Measurements from ENCODE around the gene SDF2L1.

Gene SDF2L1

DNA sequence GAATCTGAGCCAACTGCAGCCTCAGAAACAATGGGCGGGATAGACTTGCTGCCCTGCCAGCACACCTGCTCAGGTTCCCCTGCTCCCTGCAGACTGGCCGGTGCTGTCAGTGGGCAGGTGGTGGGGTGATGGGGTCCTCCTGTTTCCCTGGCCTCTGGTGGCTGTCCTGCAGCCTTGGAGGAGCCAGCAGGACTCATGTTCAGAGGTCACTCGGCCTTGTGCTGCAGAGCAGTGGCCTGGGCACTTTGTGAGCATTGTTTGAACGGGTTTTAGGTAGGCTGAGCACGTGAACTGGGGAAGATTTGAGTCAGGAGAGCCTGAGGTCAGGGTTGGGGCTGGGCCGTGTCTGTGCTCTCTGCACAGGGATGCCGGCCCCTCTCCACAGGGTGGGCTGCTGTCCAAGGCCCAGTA is 41.3 kb downstream of the SDF2L1 start:
- no peak overlapping the region for H3K27ac ChIP-seq
- TF ChIP-seq, protein P1, sequence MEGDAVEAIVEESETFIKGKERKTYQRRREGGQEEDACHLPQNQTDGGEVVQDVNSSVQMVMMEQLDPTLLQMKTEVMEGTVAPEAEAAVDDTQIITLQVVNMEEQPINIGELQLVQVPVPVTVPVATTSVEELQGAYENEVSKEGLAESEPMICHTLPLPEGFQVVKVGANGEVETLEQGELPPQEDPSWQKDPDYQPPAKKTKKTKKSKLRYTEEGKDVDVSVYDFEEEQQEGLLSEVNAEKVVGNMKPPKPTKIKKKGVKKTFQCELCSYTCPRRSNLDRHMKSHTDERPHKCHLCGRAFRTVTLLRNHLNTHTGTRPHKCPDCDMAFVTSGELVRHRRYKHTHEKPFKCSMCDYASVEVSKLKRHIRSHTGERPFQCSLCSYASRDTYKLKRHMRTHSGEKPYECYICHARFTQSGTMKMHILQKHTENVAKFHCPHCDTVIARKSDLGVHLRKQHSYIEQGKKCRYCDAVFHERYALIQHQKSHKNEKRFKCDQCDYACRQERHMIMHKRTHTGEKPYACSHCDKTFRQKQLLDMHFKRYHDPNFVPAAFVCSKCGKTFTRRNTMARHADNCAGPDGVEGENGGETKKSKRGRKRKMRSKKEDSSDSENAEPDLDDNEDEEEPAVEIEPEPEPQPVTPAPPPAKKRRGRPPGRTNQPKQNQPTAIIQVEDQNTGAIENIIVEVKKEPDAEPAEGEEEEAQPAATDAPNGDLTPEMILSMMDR (conservative IDR thresholded peaks at IDR 0.05), result no peak

DNA sequence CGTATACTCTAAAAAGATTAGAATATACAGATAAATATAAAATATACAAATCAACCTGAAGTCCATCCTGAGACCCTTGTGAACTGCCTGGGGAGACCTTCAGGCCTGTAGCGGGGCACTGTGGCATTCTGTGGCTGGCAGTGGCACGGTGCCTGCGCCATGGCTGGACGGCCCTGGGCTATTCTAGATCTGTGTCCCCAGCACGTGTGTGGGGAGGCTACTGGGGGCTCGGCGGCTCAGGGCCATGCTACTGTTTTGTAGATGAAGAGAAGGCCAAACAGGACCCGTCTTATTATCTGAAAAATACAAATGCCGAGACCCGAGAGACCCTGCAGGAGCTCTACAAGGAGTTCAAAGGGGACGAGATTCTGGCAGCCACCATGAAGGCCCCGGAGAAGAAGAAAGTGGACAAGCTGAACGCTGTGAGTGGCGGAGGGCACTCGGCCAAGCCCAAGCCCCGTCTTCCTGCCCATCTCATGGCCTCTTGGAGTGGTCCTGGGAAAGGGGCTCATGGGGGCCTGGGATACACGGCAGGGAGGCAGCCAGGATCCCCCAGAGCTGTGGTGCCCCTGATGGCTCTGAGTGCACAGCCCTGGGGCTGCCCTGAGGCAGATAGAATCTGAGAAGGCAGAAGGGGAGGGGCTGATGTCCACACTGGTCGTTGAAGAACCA is 42.5 kb downstream of the SDF2L1 start:
- TF ChIP-seq, protein P1 (conservative IDR thresholded peaks at IDR 0.05), result no peak
- no peak overlapping the region for H3K27ac ChIP-seq

DNA sequence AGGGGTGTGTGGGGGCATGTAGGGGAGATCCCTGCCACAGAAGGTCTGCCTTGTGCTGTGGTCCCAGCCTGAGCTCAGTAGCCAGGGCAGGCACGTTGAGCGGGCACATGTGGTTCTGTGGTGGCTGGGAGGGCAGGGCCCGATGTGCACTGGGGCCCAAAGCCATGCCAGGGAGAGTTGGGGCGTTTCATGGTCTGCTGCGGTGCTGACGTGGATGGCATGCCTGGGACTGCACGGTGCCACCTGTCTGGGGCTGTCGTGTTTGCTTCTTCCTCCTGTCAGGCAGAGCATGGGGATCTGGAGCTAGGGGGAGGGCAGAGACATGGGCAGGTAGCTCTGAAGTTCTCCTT is 43.0 kb downstream of the SDF2L1 start:
- TF ChIP-seq, protein P1 (conservative IDR thresholded peaks at IDR 0.05), result no peak

DNA sequence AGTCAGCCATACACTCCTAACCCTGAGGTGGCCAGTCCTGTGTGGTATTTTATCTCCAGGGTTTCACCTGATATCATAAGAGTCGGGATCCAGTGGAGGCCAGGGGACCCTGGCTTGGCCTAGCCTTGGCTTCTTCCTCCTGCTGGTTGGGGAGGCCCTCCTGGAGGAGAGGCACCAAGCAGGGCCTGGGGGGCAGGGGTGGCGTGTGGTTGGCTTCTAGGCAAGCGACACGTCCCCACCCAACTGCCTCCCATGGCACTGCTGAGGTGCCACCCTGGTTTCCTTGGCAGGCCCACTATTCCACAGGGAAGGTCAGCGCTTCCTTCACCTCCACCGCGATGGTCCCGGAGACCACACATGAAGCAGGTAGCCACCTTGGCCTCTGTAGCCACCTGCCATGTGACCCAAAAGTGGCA is 44.1 kb downstream of the SDF2L1 start:
- TF ChIP-seq, protein P1 (conservative IDR thresholded peaks at IDR 0.05), result no peak
- no peak overlapping the region for H3K27ac ChIP-seq

More for the DNA sequence above, 43.0 kb downstream of the SDF2L1 start:
- no peak overlapping the region for H3K27ac ChIP-seq

DNA sequence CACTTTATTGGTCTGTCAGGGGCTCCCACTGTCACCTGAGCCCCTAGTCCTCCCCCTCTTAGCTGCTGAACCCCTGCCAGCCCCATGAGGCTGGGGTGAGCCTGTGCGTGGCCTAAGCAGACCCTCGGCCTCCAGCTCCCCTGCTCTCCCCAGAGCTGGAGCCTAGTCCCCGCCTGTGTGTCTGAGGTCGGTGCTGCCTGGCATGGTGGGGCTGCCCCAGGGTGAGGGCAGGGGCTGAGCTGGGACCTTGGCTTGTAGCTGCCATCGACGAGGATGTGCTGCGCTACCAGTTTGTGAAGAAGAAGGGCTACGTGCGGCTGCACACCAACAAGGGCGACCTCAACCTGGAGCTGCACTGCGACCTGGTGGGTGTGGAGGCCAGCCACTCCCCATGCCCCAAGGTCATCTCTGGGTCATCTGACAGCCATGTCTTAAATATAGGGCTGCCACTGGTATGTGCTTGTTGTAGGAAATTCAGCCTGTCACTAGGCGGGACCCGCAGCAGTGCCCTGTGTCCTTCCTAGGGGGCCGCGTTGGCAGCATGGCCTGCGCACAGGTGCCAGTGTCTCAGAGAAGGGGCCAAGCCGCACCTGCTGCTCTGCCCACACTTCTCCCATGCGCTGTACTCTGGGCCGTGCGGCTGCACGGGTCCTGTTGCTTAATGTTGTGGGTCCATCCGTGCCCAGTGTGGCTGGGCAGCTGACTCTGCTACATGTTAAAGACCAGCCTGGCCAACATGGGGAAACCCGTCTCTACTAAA is 44.7 kb downstream of the SDF2L1 start:
- no peak overlapping the region for H3K27ac ChIP-seq
- TF ChIP-seq, protein P1 (conservative IDR thresholded peaks at IDR 0.05), result no peak

DNA sequence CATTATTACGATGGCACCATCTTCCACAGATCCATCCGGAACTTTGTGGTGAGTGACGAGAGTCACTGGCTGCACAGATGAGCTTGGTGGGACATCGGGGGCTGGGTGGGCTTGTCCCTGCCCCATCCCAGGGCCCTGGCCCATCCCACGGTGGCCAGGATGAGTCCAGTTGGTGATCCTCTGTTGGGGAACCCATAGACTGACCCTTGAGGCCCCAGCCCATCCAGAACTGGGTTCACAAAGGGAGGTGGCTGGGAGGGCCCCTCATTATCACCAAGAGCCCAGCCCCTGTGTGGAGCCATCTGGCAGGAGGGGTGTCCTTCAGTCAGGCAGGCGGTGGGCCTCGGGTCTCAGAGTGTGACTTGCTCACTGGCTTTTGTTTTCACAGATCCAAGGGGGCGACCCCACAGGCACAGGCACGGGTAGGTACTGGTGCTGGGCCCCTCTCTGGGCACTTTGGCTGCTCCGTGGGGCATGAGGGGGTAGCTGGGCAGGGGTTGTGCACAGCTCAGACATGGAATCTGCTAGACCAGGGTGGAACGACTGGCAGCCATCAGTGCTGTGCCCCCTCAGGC is 45.7 kb downstream of the SDF2L1 start:
- no peak overlapping the region for H3K27ac ChIP-seq
- TF ChIP-seq, protein P1 (conservative IDR thresholded peaks at IDR 0.05), result no peak

DNA sequence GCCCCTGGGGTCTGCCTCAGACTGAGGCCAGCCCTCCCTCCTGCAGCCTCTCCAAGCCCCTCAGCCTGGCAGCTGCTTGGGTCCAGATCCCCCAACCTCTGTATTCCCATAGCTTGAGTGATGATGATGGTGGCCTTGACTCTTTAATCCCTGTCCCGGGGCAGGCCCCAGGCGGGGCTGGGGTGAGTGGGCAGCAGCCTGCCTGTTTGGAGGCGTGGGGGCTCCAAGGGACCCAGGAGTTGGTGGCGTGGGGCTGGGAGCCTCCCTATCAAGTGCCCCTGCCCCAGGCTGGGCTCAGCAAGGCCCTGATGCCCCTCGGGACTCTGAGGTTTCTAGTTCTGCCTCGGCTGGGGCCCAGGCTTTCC is 46.2 kb downstream of the SDF2L1 start:
- no peak overlapping the region for H3K27ac ChIP-seq
- TF ChIP-seq, protein P1 (conservative IDR thresholded peaks at IDR 0.05), result no peak

Data from VCaP (cell line).